Activated T-helper 9 cell treated with anti-CD3 and anti-CD28 coated beads, Interleukin-2, amount 50 U/mL, for 16 hours (primary cell): Measurements from ENCODE around the gene SLC16A14.
A peak's percentile ranks its signal among the peaks of the same experiment; 100 is the strongest.

Experiments used
- DNase-seq: peaks from one replicate; pipeline ENCODE4 v3.0.0-alpha.2; 2020; ENCODE audit warnings: low read depth

Gene SLC16A14

DNA sequence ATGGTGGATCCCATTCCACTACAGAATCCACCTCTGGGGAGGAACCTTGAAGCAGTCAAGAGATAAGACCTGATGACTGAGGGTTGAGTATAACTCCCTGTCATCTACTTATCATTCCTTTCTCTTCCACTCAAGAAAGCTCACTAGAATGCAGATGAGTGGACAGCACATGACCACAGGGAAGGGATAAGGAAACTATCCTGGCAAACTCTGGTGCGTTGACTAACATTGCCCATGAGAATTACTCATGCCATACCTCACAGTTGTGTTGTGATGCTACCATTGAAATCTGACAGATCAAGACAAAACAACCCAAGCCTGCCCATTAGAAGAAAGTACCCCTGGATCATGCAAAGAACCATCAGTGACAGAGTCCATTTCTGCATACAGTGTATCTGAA is 26.5 kb downstream of the SLC16A14 start:
- DNase-seq = no peak

DNA sequence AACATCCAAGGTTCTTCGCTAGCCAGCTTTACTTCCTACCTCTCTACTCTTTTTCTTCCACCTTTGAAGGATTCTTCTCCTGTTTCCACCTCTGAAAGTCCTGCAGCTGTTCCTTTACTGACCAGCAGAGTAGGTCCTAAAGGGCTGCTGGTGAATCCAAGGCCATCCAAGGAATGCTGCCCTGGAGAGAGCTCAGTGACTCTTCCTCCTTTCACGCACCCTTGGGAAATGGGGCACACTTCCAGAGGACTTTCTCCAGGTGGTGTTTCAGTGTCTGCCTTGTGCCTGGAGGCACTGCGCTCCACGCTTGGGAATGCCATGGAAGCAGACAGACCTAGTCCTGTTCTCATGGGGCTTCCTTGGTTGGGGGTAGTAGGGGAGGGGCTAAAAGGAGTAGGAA is 45.4 kb downstream of the SLC16A14 start:
- DNase-seq = no peak

DNA sequence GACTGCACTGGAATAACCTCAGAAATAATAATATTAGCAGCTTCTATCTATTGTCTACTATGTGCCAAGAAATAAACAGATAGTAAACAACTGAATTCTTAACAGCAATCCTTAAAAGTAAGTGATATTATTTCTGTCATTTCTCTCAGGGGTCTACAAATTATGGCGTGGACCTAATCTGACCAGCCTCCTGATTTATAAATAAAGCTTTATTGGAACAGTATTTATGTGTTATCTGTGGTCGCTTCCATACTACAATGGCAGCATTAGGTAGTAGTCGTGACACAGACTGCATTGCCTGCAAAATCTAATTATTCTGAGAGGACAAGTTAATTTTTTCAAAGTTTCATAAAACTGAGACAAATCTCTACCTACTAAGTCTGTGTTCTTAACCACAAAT is 49.0 kb downstream of the SLC16A14 start:
- DNase-seq = no peak

DNA sequence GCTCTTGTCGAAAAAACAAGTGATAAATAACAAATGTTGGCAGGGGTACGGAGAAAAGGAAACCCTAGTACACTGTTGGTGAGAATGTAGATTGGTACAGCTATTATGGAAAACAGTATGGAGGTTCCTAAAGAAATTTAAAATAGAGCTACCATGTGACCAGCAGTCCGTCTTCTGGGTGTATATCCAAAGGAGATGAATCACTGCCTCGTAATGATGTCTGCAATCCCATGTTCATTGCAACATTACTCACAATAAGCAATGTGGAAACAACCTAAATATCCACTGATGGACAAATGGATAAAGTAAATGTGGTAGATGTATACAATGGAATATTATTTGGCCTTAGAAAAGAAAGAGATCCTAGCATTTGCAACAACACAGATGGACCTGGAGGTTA is 50.6 kb downstream of the SLC16A14 start:
- DNase-seq = no peak

DNA sequence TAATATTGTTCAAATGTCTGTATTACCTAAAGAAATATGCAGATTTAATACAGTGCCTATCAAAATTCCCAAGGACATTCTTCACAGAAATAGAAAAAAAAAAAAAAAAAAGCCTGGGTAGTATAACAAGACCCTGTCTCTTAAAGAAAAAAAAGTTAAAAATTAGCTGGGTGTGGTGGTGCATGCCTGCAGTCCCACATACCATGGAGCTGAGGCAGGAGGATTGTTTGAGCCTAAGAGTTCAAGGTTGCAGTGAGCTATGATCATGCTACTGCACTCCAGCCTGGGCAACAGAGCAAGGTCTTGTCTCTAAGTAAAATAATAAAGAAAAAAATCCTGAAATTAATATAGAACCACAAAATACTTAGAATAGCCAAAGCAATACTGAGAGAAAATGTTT is 51.9 kb downstream of the SLC16A14 start:
- no peak for DNase-seq

DNA sequence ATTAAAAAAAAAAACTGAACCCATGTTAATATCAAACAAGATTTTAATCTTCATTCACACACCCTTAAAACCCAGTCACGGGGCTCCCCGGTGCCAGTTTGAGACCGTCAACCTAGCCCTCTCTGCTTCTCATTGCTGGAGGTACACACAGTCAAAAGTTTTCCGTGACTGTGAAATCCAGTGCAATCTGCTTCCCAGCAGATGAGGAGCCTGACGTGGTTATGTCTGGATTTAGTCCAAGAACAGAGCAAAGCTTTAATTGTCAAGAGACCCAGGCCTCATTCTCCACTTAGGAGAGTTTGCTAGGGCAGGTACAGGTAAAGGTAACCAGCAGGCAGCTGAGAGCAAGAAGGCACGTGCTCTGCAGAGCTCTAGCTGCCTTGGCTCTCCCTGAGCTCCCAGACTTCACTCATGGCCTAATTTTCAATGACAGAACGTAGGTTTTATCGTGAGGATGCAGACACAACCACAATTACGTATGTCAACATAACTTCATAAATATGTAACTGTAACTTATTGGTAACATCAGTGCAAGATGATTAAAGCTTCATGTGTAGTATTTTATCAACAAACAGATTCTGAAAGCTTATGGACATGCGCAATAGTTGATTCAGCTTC is 56.3 kb downstream of the SLC16A14 start:
- DNase-seq = no peak

DNA sequence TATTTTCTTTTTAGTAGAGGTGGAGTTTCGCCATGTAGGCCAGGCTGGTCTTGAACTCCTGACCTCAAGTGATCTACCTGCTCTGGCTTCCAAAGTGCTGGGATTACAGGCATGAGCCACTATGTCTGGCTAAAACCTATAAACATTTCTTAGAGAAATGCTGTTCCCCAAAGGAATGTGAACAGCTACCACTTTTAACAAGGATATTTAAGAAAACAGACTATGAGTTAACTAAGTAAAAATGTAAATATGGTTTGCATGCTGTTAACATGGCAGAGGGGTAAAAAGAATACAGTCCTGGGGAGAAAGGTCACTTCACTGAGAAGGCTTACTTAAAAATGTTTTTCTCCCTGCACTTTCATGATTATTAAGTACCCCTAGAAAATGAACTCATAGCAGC is 57.1 kb downstream of the SLC16A14 start:
- DNase-seq = no peak

DNA sequence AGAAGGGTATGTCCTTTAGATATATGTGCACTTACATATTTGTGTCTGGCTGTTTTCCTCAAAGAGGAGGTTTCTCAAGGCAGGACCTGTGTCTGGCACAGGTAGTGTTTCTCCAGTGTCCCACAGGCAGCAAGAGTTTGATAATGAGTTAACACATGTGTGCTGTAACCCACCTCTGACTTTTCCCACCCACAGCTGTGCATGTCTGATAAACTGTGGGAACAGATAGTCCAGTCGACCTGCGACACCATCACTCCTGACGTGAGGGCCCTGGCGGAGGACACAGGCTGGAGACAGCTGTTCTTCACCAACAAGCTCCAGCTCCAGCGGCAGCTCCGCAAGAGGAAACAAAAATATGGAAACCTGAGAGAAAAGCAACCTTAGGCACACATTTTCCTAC is 58.2 kb downstream of the SLC16A14 start:
- no peak for DNase-seq

DNA sequence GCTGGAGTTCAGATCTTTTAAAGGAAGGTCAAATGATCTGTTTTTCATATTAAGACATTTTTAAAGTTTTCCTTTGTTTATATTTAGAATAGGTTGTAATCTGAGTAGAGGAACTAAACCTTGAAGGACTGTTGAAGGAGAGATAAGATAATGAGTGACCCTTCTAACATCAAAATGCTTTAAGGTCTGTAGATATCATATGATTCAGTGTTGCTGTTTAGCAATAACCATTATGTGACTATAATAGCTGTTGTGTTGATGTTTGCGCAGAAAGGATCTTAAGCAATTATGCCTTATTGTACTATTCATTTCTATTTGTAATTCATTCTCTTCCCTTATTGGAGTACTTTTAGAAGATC is 60.0 kb downstream of the SLC16A14 start:
- DNase-seq = no peak

DNA sequence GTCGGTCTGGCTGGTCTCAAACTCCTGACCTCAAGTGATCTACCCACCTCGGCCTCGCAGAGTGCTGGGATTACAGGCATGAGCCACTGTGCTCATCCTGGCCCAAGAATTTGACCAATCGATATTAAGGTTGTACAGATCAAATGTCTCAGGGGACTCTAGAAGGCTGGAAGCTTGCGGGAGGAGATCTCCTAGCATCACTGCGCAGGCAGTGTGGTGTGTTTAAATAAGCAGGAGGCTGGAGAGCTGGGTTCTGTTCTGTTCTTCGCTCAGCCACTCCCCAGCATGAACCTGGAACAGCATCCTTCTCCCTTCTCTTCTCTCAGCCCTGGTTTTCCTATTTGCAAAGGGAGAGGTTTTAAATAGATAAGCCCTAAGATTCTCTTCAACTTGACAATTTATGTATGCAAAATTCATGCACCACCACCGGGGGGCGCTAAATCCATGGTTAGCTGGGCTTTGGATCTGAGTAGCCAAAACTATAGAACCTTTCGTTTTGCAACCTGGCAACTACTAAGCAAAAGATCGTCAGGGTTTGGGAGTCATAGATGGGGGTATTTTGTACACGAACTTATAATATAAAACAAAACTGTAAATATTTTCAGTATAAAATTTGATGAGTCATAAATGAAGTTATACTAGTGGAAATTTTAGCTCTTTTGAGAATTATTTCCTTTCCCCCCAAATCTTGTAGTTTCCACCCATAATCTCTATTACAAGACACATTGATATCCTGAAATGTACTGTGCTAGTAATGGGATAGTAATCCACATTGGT is 60.6 kb downstream of the SLC16A14 start:
- peak; percentile 68 for DNase-seq

DNA sequence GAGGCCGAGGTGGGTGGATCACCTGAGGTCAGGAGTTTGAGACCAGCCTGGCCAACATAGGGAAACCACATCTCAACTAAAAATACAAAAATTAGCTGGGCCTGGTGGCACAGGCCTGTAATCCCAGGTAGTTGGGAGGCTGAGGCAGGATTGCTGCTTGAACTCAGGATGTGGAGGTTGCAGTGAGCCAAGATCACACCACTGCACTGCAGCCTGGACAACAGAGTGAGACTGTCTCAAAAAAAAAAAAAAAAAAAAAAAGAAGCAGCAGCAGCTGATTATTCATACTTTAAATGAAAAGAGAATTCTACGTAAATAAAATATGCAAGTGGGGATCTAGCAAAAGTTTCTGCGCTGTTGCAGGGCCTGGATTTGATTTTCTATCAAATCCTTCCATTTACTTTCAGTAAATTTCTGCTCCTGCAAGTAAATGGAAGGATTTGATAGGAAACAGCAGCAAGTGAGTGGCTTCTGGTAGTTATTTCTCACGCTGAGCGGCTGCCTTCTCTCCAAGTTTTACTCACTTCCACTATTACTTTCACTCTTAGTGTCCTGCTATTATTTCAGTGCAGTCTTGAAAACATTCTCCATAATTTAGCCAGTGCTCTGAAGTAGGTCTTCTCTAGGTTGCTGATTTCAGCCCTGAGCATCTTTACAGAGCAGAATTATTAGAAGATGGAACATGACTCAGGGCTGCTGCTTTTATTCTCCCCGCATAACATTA is 68.4 kb downstream of the SLC16A14 start:
- no peak for DNase-seq

DNA sequence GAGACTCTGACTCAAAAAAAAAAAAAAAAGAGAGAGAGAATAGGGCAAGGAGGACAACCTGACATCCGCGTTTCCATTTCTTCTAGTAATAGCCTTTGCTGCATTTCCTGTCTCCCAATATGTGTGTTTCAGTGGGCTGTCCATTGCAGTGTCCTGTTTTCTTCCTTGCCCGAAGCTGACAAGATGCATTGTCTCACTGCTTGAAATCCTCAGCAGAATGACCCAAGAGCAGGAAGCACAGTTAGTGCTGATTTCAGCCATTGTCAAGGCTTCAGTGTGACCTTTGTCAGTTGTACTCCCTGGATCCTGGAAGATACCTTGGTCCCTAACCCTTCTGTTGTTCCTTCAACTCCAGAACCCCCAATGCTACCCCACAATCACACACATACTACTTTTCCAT is 71.2 kb downstream of the SLC16A14 start:
- no peak for DNase-seq

DNA sequence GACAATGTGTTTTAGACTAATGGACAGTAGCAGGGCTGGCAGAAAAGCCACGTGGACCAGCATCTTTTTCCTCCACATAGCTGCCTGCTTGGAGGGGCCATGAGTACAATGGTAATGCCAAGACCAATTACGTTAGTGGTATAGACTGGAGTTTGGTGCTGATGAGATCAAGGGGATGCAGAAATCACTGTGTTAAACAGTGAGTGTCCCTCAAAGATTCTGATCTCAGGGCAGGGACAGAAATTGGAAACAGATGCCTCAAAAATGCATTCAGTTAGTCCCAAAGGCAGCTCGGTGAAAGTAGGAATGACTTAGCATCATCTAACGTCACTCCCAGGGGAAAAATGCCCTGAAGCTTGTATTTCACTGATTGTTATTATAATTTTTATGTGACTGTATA is 72.4 kb downstream of the SLC16A14 start:
- no peak for DNase-seq

DNA sequence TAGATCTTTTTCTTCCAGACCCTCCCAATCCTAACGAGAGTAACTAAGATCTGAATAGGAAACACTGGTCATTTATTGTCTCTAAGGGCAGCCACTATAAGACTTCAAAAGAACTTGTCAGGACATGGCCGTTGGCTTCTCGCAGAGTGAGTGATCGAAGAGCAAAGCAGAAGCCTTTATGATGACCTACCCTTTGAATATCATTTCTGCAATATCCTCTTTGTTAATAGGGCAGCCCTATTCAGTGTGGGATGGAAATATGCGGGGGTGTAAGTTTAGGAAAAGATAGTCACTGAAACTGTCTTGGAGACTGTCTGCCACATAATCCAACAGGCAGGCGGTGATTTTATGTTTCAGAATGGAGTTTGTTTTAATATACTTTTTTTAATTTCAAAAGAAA is 75.5 kb downstream of the SLC16A14 start:
- no peak for DNase-seq
